Putamen (tissue), 1 donor: ENCODE data around the gene CELF3.
"Not testable (repeated sequence)": the region's sequence is repeated elsewhere in the genome, so short reads cannot be mapped to it uniquely, and the experiment has no call there.

ENCODE experiments used
- DNase-seq: peaks from one replicate; pipeline ENCODE4 v3.0.0-alpha.2; 2016; ENCODE audit warnings: low spot score

CELF3 gene

GRCh38 chr1:151703813-151704212 lies 12.8 kb downstream of the CELF3 start:
- DNase-seq: no peak

GRCh38 chr1:151702936-151703335 lies 13.7 kb downstream of the CELF3 start:
- no peak for DNase-seq

- no peak for DNase-seq
Observed at GRCh38 chr1:151701515-151701914, 15.1 kb downstream of the CELF3 start.

GRCh38 chr1:151693057-151693651 lies 23.4 kb downstream of the CELF3 start:
- no peak for DNase-seq

- DNase-seq: no peak
Observed at GRCh38 chr1:151692226-151692625, 24.4 kb downstream of the CELF3 start.

- no peak for DNase-seq
Observed at GRCh38 chr1:151689494-151689893, 27.1 kb downstream of the CELF3 start.

GRCh38 chr1:151686561-151686960 lies 30.0 kb downstream of the CELF3 start:
- no peak for DNase-seq

- DNase-seq: no peak
Observed at GRCh38 chr1:151684128-151684527, 32.5 kb downstream of the CELF3 start.

- not testable (repeated sequence) for DNase-seq
Observed at GRCh38 chr1:151682901-151683300, 33.7 kb downstream of the CELF3 start.

GRCh38 chr1:151681923-151682322 lies 34.7 kb downstream of the CELF3 start:
- no peak for DNase-seq

- DNase-seq: no peak
Observed at GRCh38 chr1:151680826-151681225, 35.8 kb downstream of the CELF3 start.

GRCh38 chr1:151680391-151680790 lies 36.2 kb downstream of the CELF3 start:
- no peak for DNase-seq

GRCh38 chr1:151673407-151673806 lies 43.2 kb downstream of the CELF3 start:
- no peak for DNase-seq

- DNase-seq: not testable (repeated sequence)
Observed at GRCh38 chr1:151670036-151670675, 46.4 kb downstream of the CELF3 start.

GRCh38 chr1:151668090-151668489 lies 48.5 kb downstream of the CELF3 start:
- DNase-seq: no peak

GRCh38 chr1:151661751-151662150 lies 54.9 kb downstream of the CELF3 start:
- peak; percentile 23 for DNase-seq

- no peak for DNase-seq
Observed at GRCh38 chr1:151655371-151655770, 61.2 kb downstream of the CELF3 start.

- DNase-seq: no peak
Observed at GRCh38 chr1:151653397-151653796, 63.2 kb downstream of the CELF3 start.
